ENCODE measurements around the gene MRPL10. TPM values are rescaled to one million over a fixed set of nuclear protein-coding genes. Genes with fewer than 3 reads are reported as not detected.

Gene MRPL10
- total RNA-seq, 4 donors from 2014 or later = 23.2 to 36.6 (median 30.0) TPM

DNA sequence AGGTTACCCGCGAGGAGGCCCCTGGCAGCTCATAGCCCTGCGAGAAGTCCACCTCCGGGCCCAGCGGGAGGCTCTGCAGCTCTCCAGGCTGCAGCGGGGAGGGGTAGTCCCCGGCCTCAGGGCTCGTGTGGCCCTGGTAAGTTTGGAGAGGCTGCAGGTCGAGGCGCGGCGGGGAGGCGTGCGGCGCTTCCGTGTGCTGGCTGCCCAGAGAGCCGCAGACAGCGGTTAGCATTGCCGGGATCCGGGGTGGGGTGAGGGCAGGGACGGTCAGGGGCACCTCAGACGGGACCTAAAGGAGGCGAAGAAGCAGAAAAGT, 16.8 kb upstream of the MRPL10 start:
- no peak for DNase-seq
- TF ChIP-seq POLR2A (IDR thresholded peaks at IDR 0.05) = no peak
- TF ChIP-seq, protein P1, sequence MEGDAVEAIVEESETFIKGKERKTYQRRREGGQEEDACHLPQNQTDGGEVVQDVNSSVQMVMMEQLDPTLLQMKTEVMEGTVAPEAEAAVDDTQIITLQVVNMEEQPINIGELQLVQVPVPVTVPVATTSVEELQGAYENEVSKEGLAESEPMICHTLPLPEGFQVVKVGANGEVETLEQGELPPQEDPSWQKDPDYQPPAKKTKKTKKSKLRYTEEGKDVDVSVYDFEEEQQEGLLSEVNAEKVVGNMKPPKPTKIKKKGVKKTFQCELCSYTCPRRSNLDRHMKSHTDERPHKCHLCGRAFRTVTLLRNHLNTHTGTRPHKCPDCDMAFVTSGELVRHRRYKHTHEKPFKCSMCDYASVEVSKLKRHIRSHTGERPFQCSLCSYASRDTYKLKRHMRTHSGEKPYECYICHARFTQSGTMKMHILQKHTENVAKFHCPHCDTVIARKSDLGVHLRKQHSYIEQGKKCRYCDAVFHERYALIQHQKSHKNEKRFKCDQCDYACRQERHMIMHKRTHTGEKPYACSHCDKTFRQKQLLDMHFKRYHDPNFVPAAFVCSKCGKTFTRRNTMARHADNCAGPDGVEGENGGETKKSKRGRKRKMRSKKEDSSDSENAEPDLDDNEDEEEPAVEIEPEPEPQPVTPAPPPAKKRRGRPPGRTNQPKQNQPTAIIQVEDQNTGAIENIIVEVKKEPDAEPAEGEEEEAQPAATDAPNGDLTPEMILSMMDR (IDR thresholded peaks at IDR 0.05) = no peak
- H3K27ac ChIP-seq = no peak overlapping the region
- no peak overlapping the region for H3K4me3 ChIP-seq
- peaks cover 25 to 66% (median 34%) of the 10 kb centered on the region in 3 donors for H3K4me1 ChIP-seq
- no peaks in the 10 kb centered on the region for H3K36me3 ChIP-seq
- peaks cover 13 to 87% (median 23%) of the 10 kb centered on the region in 4 donors for H3K27me3 ChIP-seq
- no peaks in the 10 kb centered on the region for H3K9me3 ChIP-seq
- intact Hi-C loops (cut with DNase I) = no loop called here
- WGBS, 2 donors = 90% methylated on average over 3 of the region's 23 CpGs; no CpG with 5 or more reads in 1 of the 2 donors

DNA sequence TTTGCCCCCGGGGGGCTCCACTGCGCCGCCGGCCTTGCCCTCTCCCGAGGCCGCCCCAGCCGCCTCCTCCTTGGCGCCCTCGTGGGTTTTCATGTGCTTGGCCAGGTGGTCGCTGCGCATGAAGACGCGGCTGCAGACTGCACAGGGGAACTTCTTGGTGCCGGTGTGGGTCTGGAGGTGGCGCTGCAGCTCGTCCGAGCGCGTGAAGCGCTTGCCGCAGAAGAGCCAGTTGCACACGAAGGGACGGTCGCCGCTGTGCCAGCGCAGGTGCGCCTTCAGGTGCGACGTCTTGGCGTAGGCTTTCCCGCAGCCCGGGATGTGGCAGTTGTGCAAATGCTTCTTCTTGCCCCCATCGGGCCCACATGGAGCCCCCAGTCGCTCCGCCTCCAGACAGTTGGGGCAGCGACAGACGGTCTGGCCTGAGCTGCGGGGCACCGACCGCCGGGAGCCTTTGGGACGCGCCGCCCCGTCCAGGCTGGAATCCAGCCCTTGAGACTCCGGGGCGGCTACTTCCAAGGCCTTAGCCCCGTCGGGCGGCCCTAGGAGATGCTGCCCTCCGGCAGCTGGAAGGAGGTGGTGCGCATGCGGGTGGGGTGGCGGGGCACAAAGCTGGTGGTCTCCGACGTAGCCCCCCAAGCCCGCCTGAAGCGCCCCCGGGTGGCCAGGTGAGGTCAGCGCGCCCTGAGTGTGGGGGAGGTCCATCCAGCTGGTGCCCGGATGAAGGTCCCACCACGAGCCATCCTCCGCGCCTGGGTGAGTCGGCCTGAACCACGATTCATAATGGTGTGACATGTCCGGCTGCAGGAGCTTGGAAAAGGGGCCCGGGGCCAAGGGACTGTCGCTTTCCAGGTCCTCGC, 16.2 kb upstream of the MRPL10 start:
- H3K27me3 ChIP-seq = peaks cover 10 to 81% (median 18%) of the 10 kb centered on the region in 4 donors
- WGBS, 2 donors = 27 to 36% methylated on average over 5 to 20 of the region's 71 CpGs
- H3K9me3 ChIP-seq = no peaks in the 10 kb centered on the region
- no peaks in the 10 kb centered on the region for H3K36me3 ChIP-seq
- intact Hi-C loops (cut with DNase I) = no loop called here
- H3K27ac ChIP-seq = no peak overlapping the region
- no peak for DNase-seq
- peaks cover 29 to 69% (median 35%) of the 10 kb centered on the region in 3 donors for H3K4me1 ChIP-seq
- TF ChIP-seq POLR2A (IDR thresholded peaks at IDR 0.05) = no peak
- TF ChIP-seq, protein P1 (IDR thresholded peaks at IDR 0.05) = peak in 3 of 6 experiments; percentile 14 to 35 (median 18)
- H3K4me3 ChIP-seq = no peak overlapping the region

DNA sequence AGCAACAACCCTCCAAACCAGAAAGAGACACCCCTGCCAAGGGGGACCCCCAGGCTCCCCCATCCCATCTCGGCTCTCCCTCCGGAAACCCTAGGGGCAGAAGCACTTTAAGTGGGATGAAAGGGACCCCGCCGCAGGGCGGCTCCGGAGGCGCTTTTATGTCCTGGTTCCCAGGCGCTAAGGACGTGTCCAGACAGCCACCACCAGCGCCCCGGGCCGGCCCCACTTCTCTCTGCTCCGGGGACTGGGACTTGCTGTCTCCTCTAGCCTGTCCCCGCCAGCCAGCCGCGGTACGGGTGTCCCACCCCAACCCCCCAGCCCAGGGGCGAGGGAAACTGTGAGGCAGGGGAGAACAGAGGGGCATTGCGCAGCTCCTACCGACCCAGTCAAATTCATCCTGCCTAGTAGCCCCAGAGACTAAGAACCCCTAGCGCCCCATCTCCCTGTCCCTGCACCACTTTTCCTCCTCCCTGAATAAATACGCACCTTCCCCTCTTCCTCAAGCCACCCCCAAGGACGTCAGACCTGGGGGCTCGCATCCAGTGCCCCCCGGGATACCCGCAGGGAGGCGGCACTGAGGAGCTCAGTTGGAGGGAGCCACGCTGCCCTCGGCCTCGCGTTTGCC, 15.5 kb upstream of the MRPL10 start:
- Histone ChIP-seq H3K9me3 (no peaks in the 10 kb centered on the region), H3K27me3 (peaks cover 6 to 74% (median 12%) of the 10 kb centered on the region in 4 donors), H3K36me3 (no peaks in the 10 kb centered on the region), H3K4me1 (peaks cover 29 to 67% (median 34%) of the 10 kb centered on the region in 3 donors), H3K4me3 (no peak overlapping the region), H3K27ac (no peak overlapping the region)
- intact Hi-C loops (cut with DNase I) = no loop called here
- 0 to 18% methylated on average over 4 to 13 of the region's 31 CpGs for WGBS, 2 donors
- TF ChIP-seq, protein P1 (IDR thresholded peaks at IDR 0.05) = no peak
- no peak for TF ChIP-seq POLR2A (IDR thresholded peaks at IDR 0.05)
- DNase-seq = no peak

DNA sequence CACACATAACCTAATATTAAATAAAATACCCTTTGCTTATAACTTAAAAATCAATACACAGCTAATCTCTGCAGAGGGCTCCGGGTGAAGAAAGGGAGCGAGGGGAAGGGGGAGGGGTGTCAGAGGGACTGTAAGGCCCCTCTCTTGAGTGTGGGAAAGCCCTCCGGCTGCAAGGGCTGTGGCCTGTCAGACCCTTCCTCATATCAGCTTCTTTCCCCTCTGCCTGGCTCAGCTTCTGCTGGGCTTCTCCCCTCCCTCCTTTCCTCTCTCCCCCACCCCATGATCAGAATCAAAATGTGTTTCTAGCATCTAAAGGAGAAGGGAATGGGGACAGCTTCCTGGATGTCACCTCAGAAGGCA, 14.4 kb upstream of the MRPL10 start:
- 89 to 100% methylated on average over 1 to 3 of the region's 3 CpGs for WGBS, 2 donors
- Histone ChIP-seq H3K27ac (no peak overlapping the region), H3K27me3 (peaks cover 3 to 62% (median 9%) of the 10 kb centered on the region in 4 donors), H3K4me3 (no peak overlapping the region), H3K36me3 (no peaks in the 10 kb centered on the region), H3K9me3 (no peaks in the 10 kb centered on the region), H3K4me1 (peaks cover 23 to 64% (median 30%) of the 10 kb centered on the region in 3 donors)
- no peak for TF ChIP-seq POLR2A (IDR thresholded peaks at IDR 0.05)
- TF ChIP-seq, protein P1 (IDR thresholded peaks at IDR 0.05) = no peak
- intact Hi-C loops (cut with DNase I) = no loop called here
- DNase-seq = no peak
